Mucosa of gallbladder (tissue), 1 donor: Measurements from ENCODE around the gene STARD7. TPM values are rescaled to one million over a fixed set of nuclear protein-coding genes. Genes with fewer than 3 reads are reported as not detected.
A peak's percentile ranks its signal among the peaks of the same experiment; 100 is the strongest.

ENCODE experiments used
- DNase-seq: peaks from one replicate; pipeline ENCODE4 v3.0.0-alpha.2; 2020; ENCODE audit warnings: low spot score
- total RNA-seq: library from RNA; stranded (reverse); gene quantifications from one replicate; pipeline ENCODE4 v1.2.1, GENCODE V29; 2021
- donor health status: DM: no; HTN: no; CAD: no.

STARD7 gene
- total RNA-seq, 1 donor from 2014 or later: 117 TPM

DNA sequence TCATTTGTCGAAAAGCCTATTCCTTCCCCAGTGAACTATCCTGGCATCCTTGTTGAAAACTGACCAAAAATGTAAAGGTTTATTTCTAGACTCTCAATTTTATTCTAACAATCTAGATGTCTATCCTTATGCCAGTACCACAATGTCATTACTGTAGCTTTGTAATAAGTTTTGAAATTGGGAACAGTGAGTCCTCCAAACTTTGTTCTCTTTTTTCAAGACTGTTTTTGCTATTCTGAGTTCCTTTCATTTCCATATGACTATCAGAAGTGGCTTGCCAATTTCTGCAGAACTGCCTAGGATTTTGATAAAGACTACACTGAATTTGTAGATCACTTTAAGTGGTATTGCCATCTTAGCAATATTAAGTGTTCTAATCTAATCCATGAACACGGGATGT lies 9.7 kb downstream of the STARD7 start:
- no peak for DNase-seq

DNA sequence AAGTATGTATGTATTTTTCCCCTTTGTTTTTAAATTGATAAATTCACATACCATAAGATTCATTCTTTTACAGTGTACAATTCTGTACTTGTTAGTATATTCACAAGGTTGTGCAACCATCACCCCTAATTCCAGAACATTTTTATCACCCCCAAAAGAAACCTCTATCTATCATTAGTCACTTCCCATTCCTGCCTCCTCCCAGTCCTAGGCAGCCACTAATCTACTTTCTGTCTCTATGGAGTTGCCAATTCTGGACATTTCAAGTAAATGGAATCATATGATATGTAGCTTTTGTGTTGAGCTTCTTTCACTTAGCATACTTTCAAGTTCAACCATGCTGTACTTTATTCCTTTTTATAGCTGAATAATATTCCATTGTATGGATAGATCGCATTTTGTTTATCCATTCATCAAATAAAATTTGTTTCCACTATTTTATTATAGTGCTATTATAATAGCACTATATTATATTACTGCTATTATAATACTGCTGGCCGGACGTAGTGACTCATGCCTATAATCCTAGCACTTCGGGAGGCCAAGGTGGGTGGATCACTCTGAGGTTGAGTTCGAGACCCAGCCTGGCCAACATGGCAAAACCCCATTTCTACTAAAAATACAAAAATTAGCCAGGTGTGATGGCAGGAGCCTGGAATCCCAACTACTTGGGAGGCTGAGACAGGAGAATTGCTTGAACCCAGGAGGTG lies 10.9 kb downstream of the STARD7 start:
- no peak for DNase-seq

DNA sequence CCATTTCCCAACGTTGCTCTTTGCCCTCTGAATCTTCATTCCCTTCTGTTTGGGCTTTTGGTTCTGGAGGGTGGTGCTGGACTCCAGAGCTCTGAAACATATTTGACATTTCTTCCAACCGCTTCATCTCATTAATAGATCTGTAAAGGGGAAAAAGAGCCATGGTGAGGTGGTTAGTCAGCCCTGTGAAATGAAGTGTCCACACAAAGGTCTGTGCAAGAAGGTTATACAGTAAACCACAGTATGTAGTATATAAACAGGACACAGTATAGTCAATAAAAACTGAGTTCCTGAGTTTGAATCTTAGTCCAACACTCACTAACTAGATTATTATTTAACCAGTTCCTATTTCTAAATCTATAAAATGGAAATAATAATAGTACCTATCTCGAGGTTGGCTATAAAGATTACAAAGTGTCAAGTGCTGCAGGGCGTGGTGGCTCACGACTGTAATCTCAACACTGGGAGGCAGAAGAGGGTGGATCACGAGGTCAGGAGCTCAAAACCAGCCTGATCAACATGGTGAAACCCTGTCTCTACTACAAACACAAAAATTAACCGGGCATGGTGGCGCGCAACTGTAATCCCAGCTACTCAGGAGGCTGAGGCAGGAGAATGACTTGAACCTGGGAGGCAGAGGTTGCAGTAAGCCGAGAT lies 13.1 kb downstream of the STARD7 start:
- no peak for DNase-seq

DNA sequence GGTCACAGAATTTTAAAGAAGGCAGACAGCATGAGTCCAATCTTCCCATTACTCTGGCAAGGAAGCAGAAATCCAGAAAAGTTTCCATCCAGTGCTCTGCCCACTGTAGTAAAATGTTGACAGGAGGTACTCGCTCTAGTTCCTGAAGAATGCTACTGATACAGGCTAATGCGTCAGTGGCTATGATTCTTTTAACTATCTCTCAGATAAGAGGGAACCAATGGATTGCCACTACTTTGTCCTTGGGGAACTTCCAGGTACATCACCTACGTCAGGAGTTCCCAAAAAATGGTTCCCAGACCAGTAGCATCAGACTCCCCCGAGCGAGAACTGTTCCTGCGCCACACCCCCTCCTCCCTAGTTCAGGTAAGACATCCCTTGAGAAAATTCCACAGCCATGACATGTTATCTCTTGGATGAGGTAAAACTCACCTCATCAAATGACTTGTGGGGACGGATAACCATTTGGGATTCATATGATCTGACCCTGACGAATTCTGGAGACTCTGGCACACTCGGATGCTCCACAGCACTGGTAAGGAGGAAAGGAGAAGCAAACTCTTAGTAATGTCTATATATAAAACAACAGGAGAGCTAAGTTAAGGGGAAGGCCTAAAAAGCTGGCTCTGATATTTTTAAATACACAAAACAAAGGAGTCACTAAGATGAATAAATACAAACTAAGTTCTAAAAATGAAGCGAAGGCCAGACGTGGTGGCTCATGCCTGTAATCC lies 16.5 kb downstream of the STARD7 start:
- DNase-seq: no peak

DNA sequence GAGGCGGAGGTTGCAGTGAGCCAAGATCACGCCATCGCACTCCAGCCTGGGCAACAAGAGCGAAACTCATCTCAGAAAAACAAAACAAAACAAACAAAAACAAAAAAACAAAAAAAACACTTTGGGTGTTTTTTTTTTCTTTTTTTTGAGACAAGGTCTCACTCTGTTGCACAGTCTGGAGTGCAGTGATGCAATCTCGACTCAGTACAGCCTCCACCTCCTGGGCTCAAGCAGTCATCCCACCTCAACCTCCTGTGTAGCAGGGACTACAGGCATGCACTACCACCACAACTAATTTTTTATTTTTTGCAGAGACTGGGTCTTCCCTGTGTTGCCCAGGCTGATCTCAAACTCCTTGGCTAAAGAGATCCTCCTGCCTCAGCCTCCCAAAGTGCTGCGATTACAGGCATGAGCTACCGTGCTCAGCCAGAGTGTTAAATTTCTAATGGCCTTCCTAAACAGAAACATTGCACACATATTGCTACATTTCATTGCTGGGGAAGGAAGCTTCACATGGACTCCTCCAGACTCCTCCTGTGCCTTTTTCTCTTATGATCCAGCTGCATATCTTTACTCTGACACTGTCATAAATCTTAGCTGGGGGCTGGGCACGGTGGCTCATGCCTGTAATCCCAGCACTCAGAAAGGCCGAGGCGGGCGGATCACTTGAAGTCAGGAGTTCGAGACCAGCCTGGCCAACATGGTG lies 19.7 kb downstream of the STARD7 start:
- no peak for DNase-seq

DNA sequence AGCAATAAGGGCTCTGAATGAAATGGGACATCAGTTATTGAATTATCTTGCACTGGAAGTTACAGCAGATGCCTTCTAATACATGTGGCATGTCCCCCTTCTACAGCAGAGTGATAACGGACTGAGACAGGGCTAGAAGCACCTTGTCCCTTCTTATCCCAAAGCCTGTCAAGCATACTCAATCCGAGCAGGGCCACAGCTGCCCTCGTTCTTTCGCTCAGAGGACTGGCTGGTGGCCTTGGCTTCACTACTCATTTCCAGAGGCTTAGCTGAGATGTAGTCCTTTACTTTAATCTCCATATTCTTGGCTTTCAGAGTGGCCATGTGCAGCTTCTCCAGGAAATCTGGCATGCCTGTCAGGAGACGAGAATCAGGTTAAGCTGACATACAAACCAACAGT lies 22.1 kb downstream of the STARD7 start:
- no peak for DNase-seq

DNA sequence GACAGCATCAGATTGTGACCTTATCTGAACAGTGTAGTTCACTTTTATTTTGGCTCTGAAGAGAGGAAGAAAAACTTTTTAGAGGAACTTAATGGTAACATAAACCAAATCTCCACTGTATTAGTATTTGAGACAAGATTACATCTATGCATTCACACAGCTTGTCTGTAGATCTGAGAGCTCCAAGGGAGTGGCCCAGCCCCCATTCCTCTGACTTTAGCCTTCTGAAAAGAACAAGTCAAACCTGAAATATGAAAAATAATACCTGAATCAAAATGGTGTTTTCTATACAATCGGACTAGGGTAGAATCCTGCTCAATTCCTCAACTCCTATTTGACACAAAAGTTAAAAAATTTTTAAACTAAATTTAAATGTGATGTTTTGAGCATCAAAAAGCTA lies 23.1 kb downstream of the STARD7 start:
- DNase-seq: no peak

DNA sequence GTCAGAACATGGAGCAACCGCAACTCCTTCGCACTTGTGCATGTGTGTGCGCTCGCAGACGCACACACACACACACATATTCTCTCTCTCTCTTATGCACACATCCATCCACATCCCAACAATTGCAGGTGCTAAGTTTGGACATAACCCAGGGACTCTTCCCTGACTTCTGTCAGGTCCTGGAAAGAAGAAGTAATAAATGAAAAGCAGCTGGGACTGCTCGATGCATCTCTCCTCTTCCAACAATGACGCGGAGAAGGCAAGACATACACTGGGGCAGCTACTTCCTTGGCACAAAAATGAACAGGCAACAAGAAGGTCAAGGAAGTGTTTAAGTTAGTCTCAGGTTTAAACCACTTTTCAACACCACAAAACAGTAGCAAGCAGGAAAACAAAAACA lies 23.6 kb downstream of the STARD7 start:
- no peak for DNase-seq

DNA sequence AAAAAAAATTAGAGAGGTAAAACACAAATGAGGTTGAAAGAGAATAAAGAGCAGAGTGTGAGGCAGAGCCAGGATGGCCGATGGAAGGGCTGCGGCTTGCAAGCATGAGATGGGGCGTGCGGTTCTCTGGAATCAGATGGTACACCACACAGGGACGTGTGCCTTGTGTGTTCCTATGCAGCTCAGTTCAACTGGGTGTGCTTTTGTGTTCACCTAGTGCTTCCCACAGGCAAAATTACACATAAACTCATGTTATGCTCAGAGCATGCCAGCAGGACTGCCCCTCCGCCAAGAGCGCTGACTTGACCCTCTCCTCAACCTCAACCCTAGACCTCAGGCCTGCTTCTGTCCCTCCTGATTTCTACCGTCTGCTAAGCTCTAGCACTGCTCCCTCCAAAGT lies 24.4 kb downstream of the STARD7 start:
- DNase-seq: no peak

DNA sequence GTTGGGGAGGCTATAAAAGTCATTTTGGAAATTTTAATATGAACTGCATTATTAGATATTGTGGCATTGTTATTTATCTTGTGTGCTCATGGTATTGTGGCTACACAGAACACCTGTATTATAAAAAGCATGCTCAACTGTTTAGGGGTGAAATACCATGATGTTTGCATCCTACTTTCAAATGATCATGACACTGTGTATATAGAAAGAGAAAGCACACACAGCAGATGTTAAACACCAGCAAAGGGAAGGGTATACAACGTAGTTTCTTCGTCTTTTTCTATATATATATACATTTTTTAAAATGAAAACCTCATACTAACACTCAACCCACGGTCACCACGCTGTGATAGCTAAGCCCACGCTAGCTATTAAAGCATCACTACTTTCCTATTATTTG lies 27.1 kb downstream of the STARD7 start:
- DNase-seq: no peak

DNA sequence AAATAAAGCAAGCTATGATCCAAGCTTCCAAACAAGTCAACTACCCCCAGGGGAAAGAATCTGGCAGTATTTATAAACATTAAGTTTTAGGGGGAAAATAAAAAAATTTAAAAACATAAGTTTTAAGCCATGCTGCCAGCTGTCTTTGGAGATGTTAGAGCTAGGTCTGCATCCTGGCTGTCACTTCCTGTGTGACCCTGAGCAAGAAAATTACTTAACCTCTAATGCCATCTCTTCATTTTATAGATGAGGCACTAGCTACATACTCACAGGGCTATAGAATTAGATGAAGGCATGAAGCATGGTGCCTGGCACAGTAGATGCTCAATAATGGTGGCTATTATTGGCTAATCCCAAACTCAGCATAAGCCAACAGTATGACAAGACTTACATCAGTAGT lies 28.1 kb downstream of the STARD7 start:
- DNase-seq: no peak

DNA sequence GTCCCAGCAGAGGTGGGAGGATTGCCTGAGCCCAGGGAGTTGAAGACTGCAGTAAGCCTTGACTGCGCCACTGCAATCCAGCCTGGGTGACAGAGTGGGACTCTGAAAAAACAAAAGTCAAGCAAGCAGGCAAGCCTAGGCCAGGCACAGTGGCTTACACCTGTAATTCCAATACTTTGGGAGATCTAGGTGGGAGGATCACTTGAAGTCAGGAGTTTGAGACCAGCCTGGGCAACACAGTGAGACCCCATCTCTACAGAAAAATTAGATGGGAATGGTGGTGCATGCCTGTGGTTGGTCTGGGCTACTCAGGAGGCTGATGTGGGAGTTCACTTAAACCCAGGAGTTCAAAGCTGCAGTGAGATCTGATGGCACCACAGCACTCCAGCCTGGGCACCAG lies 28.6 kb downstream of the STARD7 start:
- no peak for DNase-seq

DNA sequence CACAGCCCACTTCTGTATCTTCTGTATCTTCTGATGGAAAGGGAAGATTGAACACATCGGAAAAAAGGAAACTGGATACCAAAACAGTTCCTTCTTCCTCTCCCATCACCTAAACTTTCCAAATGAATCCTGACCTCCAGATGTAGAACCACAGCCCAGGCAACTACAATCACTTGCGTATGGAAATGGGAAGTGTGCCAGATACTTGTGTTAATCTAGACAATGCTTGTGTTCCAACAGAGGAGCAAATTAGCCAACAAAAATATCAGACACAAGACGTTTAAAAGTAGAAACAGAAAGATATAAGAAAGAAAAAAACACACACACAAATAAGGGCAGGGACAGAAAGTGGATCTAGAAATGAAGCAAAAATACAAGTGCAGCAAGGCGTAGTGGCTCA lies 32.0 kb downstream of the STARD7 start:
- no peak for DNase-seq

DNA sequence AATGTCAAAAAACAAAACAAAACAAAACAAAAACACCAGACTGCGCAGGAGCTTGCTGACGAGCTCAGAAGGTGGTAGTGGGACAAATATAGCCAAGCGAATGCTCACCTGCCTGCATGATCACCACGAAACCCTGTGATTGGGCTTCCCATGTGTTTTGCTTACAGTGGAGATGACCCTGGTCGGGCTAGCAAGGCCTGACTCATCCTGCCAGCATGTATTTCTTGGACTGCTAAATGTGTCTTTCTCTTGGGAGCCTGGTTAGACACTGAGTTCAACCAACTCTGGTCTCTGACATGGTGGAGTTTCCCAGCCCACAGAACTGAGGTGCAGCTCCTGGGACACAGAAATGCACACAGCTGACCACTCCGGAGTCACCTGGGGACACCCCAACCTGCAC lies 32.7 kb downstream of the STARD7 start:
- no peak for DNase-seq

DNA sequence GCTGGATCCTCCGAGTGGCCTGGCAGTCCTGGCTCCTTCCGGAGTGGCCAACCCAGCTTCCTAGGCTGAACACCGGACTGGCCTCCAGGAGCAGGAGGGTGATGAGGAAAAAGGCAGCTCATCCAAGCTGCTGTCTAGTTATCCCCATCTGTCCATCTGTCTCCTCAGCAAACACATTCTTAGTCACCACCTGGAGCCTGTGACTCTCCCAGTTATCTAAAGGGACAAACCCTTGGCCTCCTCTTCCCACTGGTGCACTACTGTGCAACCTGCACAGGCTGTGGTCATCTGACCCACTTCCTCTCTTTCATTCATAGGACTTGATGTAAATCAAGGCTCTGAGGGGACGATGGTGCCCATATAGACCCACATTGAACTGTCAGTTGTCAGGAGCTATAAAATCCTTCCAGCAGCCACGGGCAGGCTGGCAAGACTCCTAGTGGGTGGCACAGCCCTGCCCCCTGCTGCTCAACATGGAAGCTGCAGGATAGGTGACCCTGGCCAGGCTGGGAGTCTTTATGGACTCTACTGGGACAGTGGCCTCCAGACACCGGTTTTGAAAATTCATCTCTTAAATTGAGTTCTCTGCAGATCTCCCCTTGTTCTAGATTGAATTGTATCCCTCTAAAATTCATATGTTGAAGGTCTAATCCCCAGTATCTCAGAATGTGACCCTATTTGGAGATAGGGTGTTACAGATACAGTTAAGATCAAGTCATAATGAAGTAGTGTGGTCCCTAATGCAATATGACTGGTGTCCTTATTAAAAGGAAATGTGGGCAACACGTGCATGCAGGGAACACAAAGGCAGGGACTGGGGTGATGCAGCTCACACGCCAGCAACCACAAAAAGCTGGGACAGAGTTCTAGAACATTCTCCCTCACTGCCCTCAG lies 34.1 kb downstream of the STARD7 start:
- DNase-seq: peak; percentile 80

DNA sequence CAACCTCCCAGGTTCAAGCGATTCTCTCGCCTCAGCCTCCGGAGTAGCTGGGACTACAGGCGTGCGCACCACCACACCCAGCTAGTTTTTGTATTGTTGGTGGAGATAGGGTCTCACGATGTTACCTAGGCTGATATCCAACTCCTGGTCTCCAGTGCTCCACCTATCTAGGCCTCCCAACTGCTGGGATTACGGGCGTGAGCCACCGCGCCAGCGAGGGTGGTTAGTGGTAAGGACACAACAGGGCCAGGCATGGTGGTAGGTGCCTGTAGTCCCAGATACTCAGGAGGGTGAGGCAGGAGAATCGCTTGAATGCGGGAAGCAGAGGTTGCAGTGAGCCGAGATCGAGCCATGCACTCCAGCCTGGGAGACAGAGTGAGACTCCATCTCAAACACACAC lies 36.8 kb downstream of the STARD7 start:
- DNase-seq: no peak

DNA sequence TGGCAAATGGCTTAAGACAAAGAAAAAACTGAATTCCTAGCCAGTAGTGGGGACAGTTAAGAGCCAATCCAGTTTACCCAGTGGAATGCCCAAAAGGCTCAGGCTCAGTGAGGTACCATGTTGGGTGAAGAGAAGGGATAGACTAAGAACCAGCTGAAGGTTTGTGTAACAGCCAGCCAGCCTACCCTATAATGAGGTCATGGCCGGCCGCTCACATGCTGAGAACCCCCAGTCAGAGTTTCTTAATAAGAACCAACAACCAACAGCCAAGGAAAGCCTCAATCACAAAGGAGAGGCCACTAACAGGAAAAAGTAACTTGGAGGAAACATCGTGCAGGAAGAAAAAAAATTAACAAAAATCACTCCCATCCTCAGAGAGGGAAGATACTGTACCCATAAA lies 38.0 kb downstream of the STARD7 start:
- no peak for DNase-seq

DNA sequence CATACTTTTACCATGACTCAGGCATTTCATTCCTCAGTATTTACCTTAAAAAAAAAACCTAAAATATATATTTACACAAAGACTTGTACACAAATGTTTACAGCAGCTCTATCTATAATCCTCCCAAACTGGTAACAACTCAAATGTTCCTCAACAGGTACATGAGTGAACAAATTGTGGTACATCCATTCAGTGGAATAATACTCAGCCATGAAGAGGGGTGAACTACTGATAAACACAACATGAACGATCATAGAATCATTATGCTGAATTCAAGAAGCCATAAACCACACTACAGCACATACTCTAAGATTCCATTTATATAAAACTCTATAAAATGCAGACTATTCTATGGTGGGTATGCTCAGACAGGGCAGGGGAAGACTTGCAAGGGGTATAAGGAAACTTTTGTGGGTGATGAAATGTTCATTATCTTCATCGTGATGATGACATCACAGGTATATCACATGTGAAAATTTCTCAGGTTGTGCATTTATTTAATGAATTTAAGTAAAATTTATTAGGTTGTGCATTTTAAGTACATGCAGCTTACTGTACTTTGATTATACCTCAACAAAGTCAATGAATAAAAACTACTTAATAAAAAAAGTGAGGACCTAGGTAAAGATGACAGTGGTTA lies 38.6 kb downstream of the STARD7 start:
- DNase-seq: no peak

DNA sequence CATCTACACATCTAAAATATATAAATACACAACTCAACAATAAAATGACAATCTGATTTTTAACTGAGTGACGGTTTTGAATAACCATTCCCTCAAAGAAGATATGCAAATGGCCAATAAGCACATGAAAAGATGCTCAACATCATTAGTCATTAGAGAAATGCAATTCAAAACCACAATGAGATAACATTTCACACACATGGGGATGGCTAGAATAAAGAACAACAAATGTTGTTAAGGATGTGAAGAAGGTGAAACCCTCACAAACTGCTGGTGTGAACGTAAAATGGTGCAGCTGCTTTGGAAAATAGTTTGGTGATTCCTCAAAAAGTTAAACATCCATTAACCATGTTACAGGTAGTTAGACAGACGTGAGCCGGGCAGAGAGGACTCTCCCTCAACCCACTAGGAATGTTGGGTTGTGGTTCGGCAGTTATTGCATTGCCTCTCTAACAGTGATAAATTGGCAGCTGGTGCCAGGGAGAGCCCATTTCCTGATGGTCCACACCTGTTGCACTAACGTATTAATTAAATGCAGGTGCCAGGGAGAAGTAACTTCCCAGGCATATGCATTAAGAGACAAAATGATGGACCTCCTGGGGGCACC lies 41.1 kb downstream of the STARD7 start:
- no peak for DNase-seq

DNA sequence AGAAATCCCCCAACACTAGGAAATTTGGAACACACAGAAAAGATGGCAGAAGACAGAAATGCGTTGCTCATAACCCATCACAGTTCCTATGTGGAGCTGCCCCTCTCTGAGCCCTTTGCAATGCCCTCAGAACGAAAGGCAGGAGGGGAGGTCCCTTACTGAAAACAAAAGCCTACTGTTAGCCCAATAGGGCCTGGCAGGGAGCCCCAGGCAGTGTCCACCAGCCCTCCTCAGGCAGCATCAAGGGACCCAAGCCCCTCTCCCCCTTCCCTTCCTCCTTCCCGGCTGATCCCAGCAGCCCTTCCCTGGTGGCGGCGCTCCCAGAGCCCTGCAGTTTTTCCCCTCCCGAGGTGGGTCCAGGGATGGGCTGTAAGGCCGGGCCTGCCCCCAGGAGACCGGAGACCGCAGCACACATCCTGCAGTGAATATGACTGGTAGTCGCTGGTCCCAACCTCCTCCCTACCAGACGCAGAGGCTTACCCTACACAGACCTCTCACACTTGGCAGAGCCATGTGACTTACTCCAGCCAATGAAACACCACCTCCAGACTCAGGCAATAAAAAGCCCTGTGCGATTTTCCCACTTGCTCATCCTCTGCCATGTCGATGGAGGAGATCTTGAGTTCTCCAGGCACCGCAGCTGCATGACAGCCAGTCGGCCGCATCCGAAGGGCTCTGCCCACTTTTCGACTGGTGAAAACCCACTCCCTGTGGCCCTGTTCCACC lies 44.0 kb downstream of the STARD7 start:
- no peak for DNase-seq
